HFF-Myc (cell line): ENCODE data around the gene STRA6.

ENCODE experiments used
- DNase-seq: peaks from one replicate; pipeline ENCODE4 v3.0.0-alpha.2; 2011; ENCODE audit warnings: low read depth; ENCODE audit errors: extremely low read depth
- H3K4me3 ChIP-seq: replicated peaks from 2 replicates; pipeline ENCODE4 v1.5.1; 2011; ENCODE audit warnings: low read depth, mild to moderate bottlenecking, control low read depth, low read length
- CTCF ChIP-seq: IDR thresholded peaks from 2 replicates; pipeline ENCODE4 v1.5.1; 2012; ENCODE audit warnings: mild to moderate bottlenecking, low read depth, low read length, control low read depth; ENCODE audit errors: missing control alignments

Gene STRA6

GRCh38 chr15:74202452-74203401 lies at the start of gene STRA6:
Gene STRA6 (minus strand): TSS chr15:74202787. CDS start chr15:74202267, 520 bp downstream.
- TF ChIP-seq CTCF: peak; percentile 4
- no peak for DNase-seq
- peak within 1 kb of the TSS; percentile 36 for H3K4me3 ChIP-seq

GRCh38 chr15:74252291-74252690 lies 49.7 kb upstream of the STRA6 start:
- TF ChIP-seq CTCF: no peak
- no peak for DNase-seq

GRCh38 chr15:74251131-74251811 lies 48.7 kb upstream of the STRA6 start:
- no peak for TF ChIP-seq CTCF
- no peak overlapping the region for H3K4me3 ChIP-seq
- no peak for DNase-seq

More at GRCh38 chr15:74252291-74252690, 49.7 kb upstream of the STRA6 start:
- H3K4me3 ChIP-seq: no peak overlapping the region

- DNase-seq: no peak
- TF ChIP-seq CTCF: no peak
- H3K4me3 ChIP-seq: no peak overlapping the region
Observed at GRCh38 chr15:74250266-74250665, 47.7 kb upstream of the STRA6 start.

- H3K4me3 ChIP-seq: no peak overlapping the region
- no peak for TF ChIP-seq CTCF
- no peak for DNase-seq
Observed at GRCh38 chr15:74245342-74245931, 42.9 kb upstream of the STRA6 start.

- DNase-seq: no peak
- no peak for TF ChIP-seq CTCF
- no peak overlapping the region for H3K4me3 ChIP-seq
Observed at GRCh38 chr15:74244822-74245341, 42.3 kb upstream of the STRA6 start.
